Testis (tissue), 2 donors: Measurements from ENCODE around the gene TPSB2.

Experiments
- POLR2A ChIP-seq: fragments of 450-650 bp; IDR thresholded peaks from one replicate; pipeline ENCODE4 v1.6.1; 2017; ENCODE audit warnings: antibody characterized with exemption, mild to moderate bottlenecking, moderate library complexity
- TF ChIP-seq, protein P1 (sequence below), 3 experiments: fragments of 450-650 bp in 2 of 3; fragments of 200-600 bp in 1 of 3; sonication (generic) in 1 of 3; IDR thresholded peaks; one replicate each; pipeline ENCODE4 v1.5.1; 2016 to 2019; ENCODE audit warnings: antibody characterized with exemption in 3 of 3, mild to moderate bottlenecking in 2 of 3, moderate library complexity in 1 of 3

DNA sequence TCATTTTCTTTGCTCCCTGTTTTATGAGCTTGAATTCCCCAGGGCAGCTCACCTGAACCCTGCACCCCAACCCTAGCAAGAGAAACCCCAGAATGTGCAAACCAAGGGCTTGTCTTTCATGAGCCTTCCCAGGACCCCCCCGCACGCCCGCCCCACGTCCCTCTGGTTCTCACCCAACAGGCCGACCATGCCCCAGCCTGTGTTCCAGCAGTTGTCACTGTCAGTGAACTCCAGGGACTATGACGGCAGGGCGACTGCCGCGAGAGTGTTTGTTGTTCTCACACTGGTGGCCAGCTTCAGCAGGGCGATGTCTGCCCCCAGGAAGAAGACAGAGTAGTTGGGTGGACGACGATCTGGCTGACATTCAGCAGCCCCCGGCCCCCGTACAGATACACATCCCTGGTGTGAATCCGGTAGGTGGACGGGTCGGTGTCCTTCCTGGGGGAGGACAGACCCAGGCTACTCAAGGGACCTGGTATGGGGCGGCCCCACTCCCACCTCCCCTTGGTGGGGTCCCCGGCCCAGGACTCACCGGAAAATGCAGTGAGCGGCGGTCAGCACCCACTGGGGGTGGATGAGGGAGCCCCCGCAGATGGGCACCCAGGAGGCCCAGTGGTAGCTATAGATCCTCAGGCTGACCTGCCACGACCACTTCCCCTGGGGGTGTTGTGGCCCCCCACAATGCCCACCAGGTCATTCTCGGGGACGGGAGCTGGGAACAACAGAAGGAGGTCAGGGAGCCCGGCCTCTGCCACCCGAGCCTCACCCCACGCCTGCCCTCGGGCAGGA, 46.0 kb upstream of the TPSB2 start:
- TF ChIP-seq POLR2A, result no peak
- TF ChIP-seq, protein P1, sequence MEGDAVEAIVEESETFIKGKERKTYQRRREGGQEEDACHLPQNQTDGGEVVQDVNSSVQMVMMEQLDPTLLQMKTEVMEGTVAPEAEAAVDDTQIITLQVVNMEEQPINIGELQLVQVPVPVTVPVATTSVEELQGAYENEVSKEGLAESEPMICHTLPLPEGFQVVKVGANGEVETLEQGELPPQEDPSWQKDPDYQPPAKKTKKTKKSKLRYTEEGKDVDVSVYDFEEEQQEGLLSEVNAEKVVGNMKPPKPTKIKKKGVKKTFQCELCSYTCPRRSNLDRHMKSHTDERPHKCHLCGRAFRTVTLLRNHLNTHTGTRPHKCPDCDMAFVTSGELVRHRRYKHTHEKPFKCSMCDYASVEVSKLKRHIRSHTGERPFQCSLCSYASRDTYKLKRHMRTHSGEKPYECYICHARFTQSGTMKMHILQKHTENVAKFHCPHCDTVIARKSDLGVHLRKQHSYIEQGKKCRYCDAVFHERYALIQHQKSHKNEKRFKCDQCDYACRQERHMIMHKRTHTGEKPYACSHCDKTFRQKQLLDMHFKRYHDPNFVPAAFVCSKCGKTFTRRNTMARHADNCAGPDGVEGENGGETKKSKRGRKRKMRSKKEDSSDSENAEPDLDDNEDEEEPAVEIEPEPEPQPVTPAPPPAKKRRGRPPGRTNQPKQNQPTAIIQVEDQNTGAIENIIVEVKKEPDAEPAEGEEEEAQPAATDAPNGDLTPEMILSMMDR (IDR thresholded peaks at IDR 0.05), result no peak
